ENCODE results near the gene SERPINE1. TPM values are rescaled to one million over a fixed set of nuclear protein-coding genes. Genes with fewer than 3 reads are reported as not detected.

SERPINE1 gene
- total RNA-seq, 1 experiment from 2014 or later: 370 TPM

DNA sequence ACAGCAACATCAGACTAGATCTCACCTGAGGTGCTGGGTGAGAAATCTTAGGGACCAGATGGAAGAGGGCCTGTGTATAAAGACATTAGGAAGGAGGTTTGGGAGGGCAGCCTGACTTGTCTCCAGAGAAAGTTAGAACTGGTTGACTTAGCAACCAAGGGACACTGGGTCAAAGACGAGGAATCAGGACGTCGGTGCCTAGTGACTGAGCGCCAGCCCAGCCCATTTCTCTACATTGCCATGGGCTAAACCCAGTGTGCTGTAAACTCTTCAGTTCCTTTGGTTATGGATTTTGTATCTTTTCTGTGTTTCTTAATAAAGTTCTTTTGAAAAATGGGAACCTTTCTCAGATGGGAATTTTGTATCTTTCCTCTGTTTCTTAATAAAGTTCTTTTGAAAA, 29.3 kb upstream of the SERPINE1 start:
- Histone ChIP-seq H3K27ac (ENCODE audit: low read length) (peak overlapping the region; percentile 73), H3K9me3 (ENCODE audit: control insufficient read depth, insufficient read depth, low read depth, low read length) (no peaks in the 10 kb centered on the region), H3K4me1 (ENCODE audit: control insufficient read depth, insufficient read depth, low read length) (peaks cover 62% of the 10 kb centered on the region), H3K4me3 (ENCODE audit: low read depth in 2 of 2, low read length in 2 of 2) (no peak overlapping the region), H3K27me3 (ENCODE audit: control insufficient read depth, insufficient read depth, low read length) (no peaks in the 10 kb centered on the region), H3K36me3 (ENCODE audit: control insufficient read depth, insufficient read depth, low read length) (no peaks in the 10 kb centered on the region)
- in situ Hi-C loops (cut with HindIII; ENCODE audit: low pct_unique_long_range_greater_than_20kb, low sequenced_read_pairs) (no loop called here), intact Hi-C loops (cut with micrococcal nuclease; ENCODE audit: unreplicated experiment) (no loop called here)
- TF ChIP-seq, protein P1, sequence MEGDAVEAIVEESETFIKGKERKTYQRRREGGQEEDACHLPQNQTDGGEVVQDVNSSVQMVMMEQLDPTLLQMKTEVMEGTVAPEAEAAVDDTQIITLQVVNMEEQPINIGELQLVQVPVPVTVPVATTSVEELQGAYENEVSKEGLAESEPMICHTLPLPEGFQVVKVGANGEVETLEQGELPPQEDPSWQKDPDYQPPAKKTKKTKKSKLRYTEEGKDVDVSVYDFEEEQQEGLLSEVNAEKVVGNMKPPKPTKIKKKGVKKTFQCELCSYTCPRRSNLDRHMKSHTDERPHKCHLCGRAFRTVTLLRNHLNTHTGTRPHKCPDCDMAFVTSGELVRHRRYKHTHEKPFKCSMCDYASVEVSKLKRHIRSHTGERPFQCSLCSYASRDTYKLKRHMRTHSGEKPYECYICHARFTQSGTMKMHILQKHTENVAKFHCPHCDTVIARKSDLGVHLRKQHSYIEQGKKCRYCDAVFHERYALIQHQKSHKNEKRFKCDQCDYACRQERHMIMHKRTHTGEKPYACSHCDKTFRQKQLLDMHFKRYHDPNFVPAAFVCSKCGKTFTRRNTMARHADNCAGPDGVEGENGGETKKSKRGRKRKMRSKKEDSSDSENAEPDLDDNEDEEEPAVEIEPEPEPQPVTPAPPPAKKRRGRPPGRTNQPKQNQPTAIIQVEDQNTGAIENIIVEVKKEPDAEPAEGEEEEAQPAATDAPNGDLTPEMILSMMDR (IDR thresholded peaks at IDR 0.05): no peak
- TF ChIP-seq SIN3A (IDR thresholded peaks at IDR 0.05; ENCODE audit: borderline replicate concordance, insufficient read depth, low read depth, low read length) (no peak), POLR2AphosphoS5 (IDR thresholded peaks at IDR 0.05; ENCODE audit: low read depth, low read length) (no peak), REST (IDR thresholded peaks at IDR 0.05; ENCODE audit: insufficient read depth in 1 of 2, low read depth in 2 of 2, low read length in 1 of 2) (no peak), TCF7L2 (IDR thresholded peaks at IDR 0.05; ENCODE audit: low read depth, low read length) (no peak)
- ATAC-seq: no peak
- POLR2A ChIA-PET: interaction anchor here (0.6 to 1.2 kb wide), 2 partner anchors 29 to 43 kb away, joined by 4 read pairs; no protein-coding TSS in a partner anchor
- no TSS peak for BruUV-seq (replicated peaks)
- CTCF ChIA-PET: no interaction called here
- DNase-seq (ENCODE audit: low read depth, low spot score): no peak

DNA sequence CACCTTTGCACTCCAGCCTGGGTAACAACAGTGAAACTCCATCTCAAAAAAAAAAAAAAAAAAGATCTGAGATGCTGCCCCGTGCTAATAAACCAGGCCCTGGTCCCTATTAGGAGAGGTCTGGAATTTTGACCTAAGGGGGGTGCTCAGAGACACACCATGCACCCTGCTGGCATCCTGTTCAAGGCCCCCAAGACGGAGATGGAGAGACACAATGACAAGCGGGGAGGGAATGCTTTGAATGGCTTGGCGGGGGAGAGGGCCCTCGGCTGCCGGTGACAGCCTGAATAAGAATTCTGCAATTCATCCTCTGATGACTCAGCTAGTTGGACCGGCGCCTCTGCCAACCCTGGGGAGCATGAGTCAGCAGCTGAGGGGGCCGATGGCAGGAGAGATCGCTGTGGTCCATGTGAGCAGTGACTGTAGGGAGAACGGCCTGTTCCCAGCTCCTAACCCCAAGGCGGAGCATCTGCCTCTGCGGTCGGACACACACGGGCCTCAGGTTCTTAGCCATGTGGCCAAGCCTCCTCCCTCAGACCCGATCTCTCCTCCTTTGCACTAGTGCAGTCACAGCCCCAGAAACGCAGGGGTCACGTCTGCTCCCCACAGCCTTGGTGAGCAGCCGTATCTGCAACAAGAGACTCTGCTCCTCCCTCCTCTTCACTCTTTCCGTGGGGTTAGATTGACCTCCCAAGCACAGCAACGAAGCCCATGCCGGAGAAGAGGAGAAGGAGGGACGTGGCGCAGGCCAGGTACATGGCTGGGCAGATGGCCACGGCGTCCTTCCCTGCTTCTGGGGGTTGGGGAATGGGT, 26.7 kb upstream of the SERPINE1 start:
- H3K27me3 ChIP-seq (ENCODE audit: control insufficient read depth, insufficient read depth, low read length): no peaks in the 10 kb centered on the region
- peaks cover 63% of the 10 kb centered on the region for H3K4me1 ChIP-seq (ENCODE audit: control insufficient read depth, insufficient read depth, low read length)
- H3K9me3 ChIP-seq (ENCODE audit: control insufficient read depth, insufficient read depth, low read depth, low read length): no peaks in the 10 kb centered on the region
- peak; percentile 92 for ATAC-seq
- BruUV-seq (replicated peaks): no TSS peak
- peak overlapping the region; percentile 16 to 43 for H3K4me3 ChIP-seq (ENCODE audit: low read depth in 2 of 2, low read length in 2 of 2)
- CTCF ChIA-PET: interaction anchor here (2.0 kb wide), 1 partner anchor 44 kb away, joined by 8 read pairs; no protein-coding TSS in a partner anchor
- TF ChIP-seq, protein P1 (IDR thresholded peaks at IDR 0.05): no peak
- TF ChIP-seq REST (IDR thresholded peaks at IDR 0.05; ENCODE audit: insufficient read depth in 1 of 2, low read depth in 2 of 2, low read length in 1 of 2): no peak; a peak in 1 of 4 replicates
- TF ChIP-seq SIN3A (IDR thresholded peaks at IDR 0.05; ENCODE audit: borderline replicate concordance, insufficient read depth, low read depth, low read length): peak; percentile 92; the same call in 1 of the 2 replicates
- peak; percentile 88 for TF ChIP-seq POLR2AphosphoS5 (IDR thresholded peaks at IDR 0.05; ENCODE audit: low read depth, low read length)
- peak; percentile 85 for TF ChIP-seq TCF7L2 (IDR thresholded peaks at IDR 0.05; ENCODE audit: low read depth, low read length)
- in situ Hi-C loops (cut with HindIII; ENCODE audit: low pct_unique_long_range_greater_than_20kb, low sequenced_read_pairs): no loop called here
- intact Hi-C loops (cut with micrococcal nuclease; ENCODE audit: unreplicated experiment): no loop called here
- DNase-seq (ENCODE audit: low read depth, low spot score): peak; percentile 98
- POLR2A ChIA-PET: interaction anchor here (0.6 to 1.4 kb wide), 4 partner anchors 17 to 374 kb away, joined by 4 to 15 read pairs (median 5); no protein-coding TSS in a partner anchor
- H3K36me3 ChIP-seq (ENCODE audit: control insufficient read depth, insufficient read depth, low read length): no peaks in the 10 kb centered on the region
- peak overlapping the region; percentile 97 for H3K27ac ChIP-seq (ENCODE audit: low read length)
